Activated CD8-positive, alpha-beta memory T cell treated with anti-CD3 and anti-CD28 coated beads, Interleukin-2, amount 50 U/mL, for 4 hours (primary cell): ENCODE results near the gene DACT2.
"Not testable (repeated sequence)": the region's sequence is repeated elsewhere in the genome, so short reads cannot be mapped to it uniquely, and the experiment has no call there.

Source experiments
- DNase-seq: peaks from one replicate; pipeline ENCODE4 v3.0.0-alpha.2; 2020

Gene DACT2

GRCh38 chr6:168299541-168300511, 19.8 kb downstream of the DACT2 start:
- DNase-seq: no peak

GRCh38 chr6:168297643-168298042, 21.9 kb downstream of the DACT2 start:
- no peak for DNase-seq

- DNase-seq: no peak
Observed at GRCh38 chr6:168294901-168295300, 24.7 kb downstream of the DACT2 start.

GRCh38 chr6:168293636-168294530, 25.7 kb downstream of the DACT2 start:
- no peak for DNase-seq

- no peak for DNase-seq
Observed at GRCh38 chr6:168292826-168293225, 26.8 kb downstream of the DACT2 start.

- no peak for DNase-seq
Observed at GRCh38 chr6:168291450-168291849, 28.1 kb downstream of the DACT2 start.

- no peak for DNase-seq
Observed at GRCh38 chr6:168290095-168290494, 29.5 kb downstream of the DACT2 start.

- no peak for DNase-seq
Observed at GRCh38 chr6:168289571-168289962, 30.0 kb downstream of the DACT2 start.

GRCh38 chr6:168288781-168289570, 30.6 kb downstream of the DACT2 start:
- no peak for DNase-seq

- not testable (repeated sequence) for DNase-seq
Observed at GRCh38 chr6:168287460-168287859, 32.1 kb downstream of the DACT2 start.

- not testable (repeated sequence) for DNase-seq
Observed at GRCh38 chr6:168286771-168287446, 32.7 kb downstream of the DACT2 start.

GRCh38 chr6:168286116-168286515, 33.5 kb downstream of the DACT2 start:
- no peak for DNase-seq

- DNase-seq: no peak
Observed at GRCh38 chr6:168285456-168285855, 34.1 kb downstream of the DACT2 start.

- DNase-seq: no peak
Observed at GRCh38 chr6:168284187-168284586, 35.4 kb downstream of the DACT2 start.

GRCh38 chr6:168283686-168284025, 35.9 kb downstream of the DACT2 start:
- DNase-seq: no peak

GRCh38 chr6:168282985-168283685, 36.4 kb downstream of the DACT2 start:
- DNase-seq: no peak

GRCh38 chr6:168281826-168282225, 37.8 kb downstream of the DACT2 start:
- no peak for DNase-seq

- DNase-seq: not testable (repeated sequence)
Observed at GRCh38 chr6:168281314-168281713, 38.3 kb downstream of the DACT2 start.

- DNase-seq: no peak
Observed at GRCh38 chr6:168280899-168281245, 38.7 kb downstream of the DACT2 start.

GRCh38 chr6:168280020-168280898, 39.3 kb downstream of the DACT2 start:
- no peak for DNase-seq
